ENCODE data around the gene PNPLA1. TPM values are rescaled to one million over a fixed set of nuclear protein-coding genes. Genes with fewer than 3 reads are reported as not detected.

Gene PNPLA1
- total and polyA plus RNA-seq, 2 donors (not counting 1 experiment from before 2014, with no cell fraction given), result 0.02 TPM; not detected in 1

- peak in 1 of 2 donors; percentile 93 for DNase-seq (ENCODE audit: low read depth in 2 of 2)
- H3K9me3 ChIP-seq (ENCODE audit: control insufficient read depth, insufficient read depth, low read depth, low read length), result no peaks in the 10 kb centered on the region
- H3K79me2 ChIP-seq (ENCODE audit: control insufficient read depth, insufficient read depth, low read length), result no peaks in the 10 kb centered on the region
- no peak overlapping the region for H3K4me2 ChIP-seq (ENCODE audit: extremely low read depth, insufficient read depth, low read length)
- H3K27me3 ChIP-seq (ENCODE audit: control insufficient read depth, insufficient read depth, low read length), result peaks cover 6% of the 10 kb centered on the region
- H2AFZ ChIP-seq (ENCODE audit: low read length), result no peak overlapping the region
- no peaks in the 10 kb centered on the region for H4K20me1 ChIP-seq (ENCODE audit: control insufficient read depth, extremely low read depth, insufficient read depth, low read length)
- no peaks in the 10 kb centered on the region for H3K36me3 ChIP-seq (ENCODE audit: control insufficient read depth, insufficient read depth, low read length)
- no peaks in the 10 kb centered on the region for H3K4me1 ChIP-seq (ENCODE audit: control insufficient read depth, extremely low read depth, insufficient read depth, low read length)
- no peak overlapping the region for H3K4me3 ChIP-seq (replicated peaks in 1 of 4; ENCODE audit: control extremely low read depth in 1 of 4, insufficient read depth in 1 of 4, low read depth in 3 of 4, low read length in 4 of 4)
- H3K9ac ChIP-seq (ENCODE audit: insufficient read depth, low read length), result no peak overlapping the region
- no peak for TF ChIP-seq CTCF (conservative IDR thresholded peaks at IDR 0.05 in 1 of 2, IDR thresholded peaks at IDR 0.05 in 1 of 2; ENCODE audit: low read depth in 1 of 2, low read length in 2 of 2)
- TF ChIP-seq EZH2 (IDR thresholded peaks at IDR 0.05; ENCODE audit: low read length, missing control alignments), result no peak
- H3K27ac ChIP-seq (ENCODE audit: insufficient read depth, low read length), result no peak overlapping the region
Measured at GRCh38 chr6:36355819-36356218, 86.0 kb downstream of the PNPLA1 start.

- Histone ChIP-seq H3K27me3 (ENCODE audit: control insufficient read depth, insufficient read depth, low read length) (peaks cover 6% of the 10 kb centered on the region), H3K36me3 (ENCODE audit: control insufficient read depth, insufficient read depth, low read length) (no peaks in the 10 kb centered on the region), H3K27ac (ENCODE audit: insufficient read depth, low read length) (no peak overlapping the region), H3K9ac (ENCODE audit: insufficient read depth, low read length) (no peak overlapping the region), H3K4me1 (ENCODE audit: control insufficient read depth, extremely low read depth, insufficient read depth, low read length) (no peaks in the 10 kb centered on the region), H4K20me1 (ENCODE audit: control insufficient read depth, extremely low read depth, insufficient read depth, low read length) (no peaks in the 10 kb centered on the region), H3K9me3 (ENCODE audit: control insufficient read depth, insufficient read depth, low read depth, low read length) (no peaks in the 10 kb centered on the region), H3K4me2 (ENCODE audit: extremely low read depth, insufficient read depth, low read length) (no peak overlapping the region), H2AFZ (ENCODE audit: low read length) (no peak overlapping the region), H3K4me3 (replicated peaks in 1 of 4; ENCODE audit: control extremely low read depth in 1 of 4, insufficient read depth in 1 of 4, low read depth in 3 of 4, low read length in 4 of 4) (no peak overlapping the region), H3K79me2 (ENCODE audit: control insufficient read depth, insufficient read depth, low read length) (no peaks in the 10 kb centered on the region)
- no peak for DNase-seq (ENCODE audit: low read depth in 2 of 2)
- TF ChIP-seq EZH2 (IDR thresholded peaks at IDR 0.05; ENCODE audit: low read length, missing control alignments), result no peak
- TF ChIP-seq CTCF (conservative IDR thresholded peaks at IDR 0.05 in 1 of 2, IDR thresholded peaks at IDR 0.05 in 1 of 2; ENCODE audit: low read depth in 1 of 2, low read length in 2 of 2), result no peak
Measured at GRCh38 chr6:36357872-36358225, 88.0 kb downstream of the PNPLA1 start.

Other genes starting within 250 kb of the PNPLA1 start
- gene SLC26A8, start 245.4 kb upstream of the PNPLA1 start, total RNA-seq, result not detected in 2 replicates
- gene SLC26A8, start 245.4 kb upstream of the PNPLA1 start, polyA plus RNA-seq, result 0.02 TPM in 1 of 2 replicates, not detected in the other
- gene MAPK14, start 242.3 kb upstream of the PNPLA1 start, total RNA-seq, result 44.4 and 57.8 TPM in 2 replicates
- 39.7 and 55.9 TPM in 2 replicates for gene MAPK14, start 242.3 kb upstream of the PNPLA1 start, polyA plus RNA-seq
- 5.4 and 7.6 TPM in 2 replicates for gene MAPK13, start 139.5 kb upstream of the PNPLA1 start, total RNA-seq
- gene MAPK13, start 139.5 kb upstream of the PNPLA1 start, polyA plus RNA-seq, result 3.0 and 6.8 TPM in 2 replicates
- 9.8 and 10.6 TPM in 2 replicates for gene BRPF3, start 73.3 kb upstream of the PNPLA1 start, total RNA-seq
- 10.4 and 16.0 TPM in 2 replicates for gene BRPF3, start 73.3 kb upstream of the PNPLA1 start, polyA plus RNA-seq
- gene BNIP5, start 66.8 kb downstream of the PNPLA1 start, total RNA-seq, result not detected in 2 replicates
- gene BNIP5, start 66.8 kb downstream of the PNPLA1 start, polyA plus RNA-seq, result not detected in 2 replicates
- gene ETV7, start 117.6 kb downstream of the PNPLA1 start, total RNA-seq, result 1.0 and 1.5 TPM in 2 replicates
- 0.18 and 0.40 TPM in 2 replicates for gene ETV7, start 117.6 kb downstream of the PNPLA1 start, polyA plus RNA-seq
- under 0.01 and 0.26 TPM in 2 replicates for gene PXT1, start 172.8 kb downstream of the PNPLA1 start, total RNA-seq
- gene PXT1, start 172.8 kb downstream of the PNPLA1 start, polyA plus RNA-seq, result 0.03 TPM in 2 replicates
- 39.6 and 45.2 TPM in 2 replicates for gene KCTD20, start 172.9 kb downstream of the PNPLA1 start, total RNA-seq
- 34.2 and 87.4 TPM in 2 replicates for gene KCTD20, start 172.9 kb downstream of the PNPLA1 start, polyA plus RNA-seq

All from fibroblast of lung (primary cell).